NCI-H1694 (cell line): ENCODE results near the gene IGF2R.
"Not testable (repeated sequence)": the region's sequence is repeated elsewhere in the genome, so short reads cannot be mapped to it uniquely, and the experiment has no call there.

Experiments
- DNase-seq: peaks from one replicate; lab custom pipeline; 2025; lab: John Stamatoyannopoulos, UW

Gene IGF2R

GRCh38 chr6:160102399-160102798, 133.5 kb downstream of the IGF2R start:
- no peak for DNase-seq

GRCh38 chr6:160102956-160103824, 134.3 kb downstream of the IGF2R start:
- peak; percentile 8 for DNase-seq

- no peak for DNase-seq
Measured at GRCh38 chr6:160103825-160104100, 134.9 kb downstream of the IGF2R start.

- DNase-seq = no peak
Measured at GRCh38 chr6:160104821-160105517, 136.1 kb downstream of the IGF2R start.

- no peak for DNase-seq
Measured at GRCh38 chr6:160106010-160106409, 137.1 kb downstream of the IGF2R start.

GRCh38 chr6:160106701-160107100, 137.8 kb downstream of the IGF2R start:
- no peak for DNase-seq

GRCh38 chr6:160108077-160108476, 139.2 kb downstream of the IGF2R start:
- DNase-seq = no peak

- no peak for DNase-seq
Measured at GRCh38 chr6:160110586-160111123, 141.8 kb downstream of the IGF2R start.

GRCh38 chr6:160111806-160112205, 142.9 kb downstream of the IGF2R start:
- DNase-seq = no peak

- no peak for DNase-seq
Measured at GRCh38 chr6:160112628-160113299, 143.9 kb downstream of the IGF2R start.

- not testable (repeated sequence) for DNase-seq
Measured at GRCh38 chr6:160114536-160114935, 145.7 kb downstream of the IGF2R start.

GRCh38 chr6:160115421-160115820, 146.5 kb downstream of the IGF2R start:
- DNase-seq = no peak

- no peak for DNase-seq
Measured at GRCh38 chr6:160116411-160116810, 147.5 kb downstream of the IGF2R start.

GRCh38 chr6:160117137-160117536, 148.3 kb downstream of the IGF2R start:
- DNase-seq = no peak

GRCh38 chr6:160118620-160119229, 149.8 kb downstream of the IGF2R start:
- no peak for DNase-seq

GRCh38 chr6:160120087-160120486, 151.2 kb downstream of the IGF2R start:
- DNase-seq = no peak

GRCh38 chr6:160121558-160121957, 152.7 kb downstream of the IGF2R start, which contains the start of gene SLC22A1:
TSS of gene SLC22A1 (plus strand) at chr6:160121815. CDS start at chr6:160121936, 121 bp downstream.
- DNase-seq = no peak

GRCh38 chr6:160121981-160122380, 153.1 kb downstream of the IGF2R start:
- no peak for DNase-seq

GRCh38 chr6:160122744-160123143, 153.9 kb downstream of the IGF2R start:
- no peak for DNase-seq

- DNase-seq = no peak
Measured at GRCh38 chr6:160124007-160124406, 155.1 kb downstream of the IGF2R start.

GRCh38 chr6:160124605-160125004, 155.7 kb downstream of the IGF2R start:
- no peak for DNase-seq

GRCh38 chr6:160125105-160125504, 156.2 kb downstream of the IGF2R start:
- DNase-seq = not testable (repeated sequence)
